Activated CD4-positive, alpha-beta memory T cell treated with anti-CD3 and anti-CD28 coated beads, Interleukin-2, amount 10 ng/mL, durations not matched to agents 7 days and 5 days (primary cell): ENCODE data around the gene PPP2R2B. TPM values are rescaled to one million over a fixed set of nuclear protein-coding genes. Genes with fewer than 3 reads are reported as not detected.
A peak's percentile ranks its signal among the peaks of the same experiment; 100 is the strongest.
"Not testable (repeated sequence)": the region's sequence is repeated elsewhere in the genome, so short reads cannot be mapped to it uniquely, and the experiment has no call there.

Experiments used
- CTCF ChIA-PET: fragments of 350-600 bp; sonication (Branson Sonifier 250); formaldehyde crosslinking; loops from one replicate; lab custom pipeline; 2021; ENCODE audit warnings: antibody characterized with exemption, inconsistent platforms; lab: Charles Lee
- POLR2A ChIA-PET: fragments of 350-600 bp; sonication (Branson Sonifier 250); formaldehyde crosslinking; loops from one replicate; lab custom pipeline; 2021; ENCODE audit warnings: antibody characterized with exemption; lab: Charles Lee
- DNase-seq: peaks from one replicate; pipeline ENCODE4 v3.0.0-alpha.2; 2020
- H3K27ac Mint-ChIP-seq: one replicate; pipeline ENCODE4 v1.8.0; 2021; ENCODE audit warnings: mild to moderate bottlenecking, mixed read lengths
- H3K27me3 Mint-ChIP-seq: one replicate; pipeline ENCODE4 v1.8.0; 2021; ENCODE audit warnings: mixed read lengths
- H3K36me3 Mint-ChIP-seq: one replicate; pipeline ENCODE4 v1.8.0; 2021; ENCODE audit warnings: low read depth, mixed read lengths
- H3K4me1 Mint-ChIP-seq: one replicate; pipeline ENCODE4 v1.8.0; 2021; ENCODE audit warnings: mixed read lengths
- H3K4me3 Mint-ChIP-seq: one replicate; pipeline ENCODE4 v1.8.0; 2021; ENCODE audit warnings: mild to moderate bottlenecking, mixed read lengths
- H3K9me3 Mint-ChIP-seq: one replicate; pipeline ENCODE4 v1.8.0; 2021; ENCODE audit warnings: mixed read lengths
- total RNA-seq, 2 experiments: library from RNA; stranded (reverse); gene quantifications; one replicate each; pipeline ENCODE4 v1.2.3, GENCODE V29; 2021

The PPP2R2B gene
- total RNA-seq, 2 experiments from 2014 or later = 2.7 to 3.1 TPM

DNA sequence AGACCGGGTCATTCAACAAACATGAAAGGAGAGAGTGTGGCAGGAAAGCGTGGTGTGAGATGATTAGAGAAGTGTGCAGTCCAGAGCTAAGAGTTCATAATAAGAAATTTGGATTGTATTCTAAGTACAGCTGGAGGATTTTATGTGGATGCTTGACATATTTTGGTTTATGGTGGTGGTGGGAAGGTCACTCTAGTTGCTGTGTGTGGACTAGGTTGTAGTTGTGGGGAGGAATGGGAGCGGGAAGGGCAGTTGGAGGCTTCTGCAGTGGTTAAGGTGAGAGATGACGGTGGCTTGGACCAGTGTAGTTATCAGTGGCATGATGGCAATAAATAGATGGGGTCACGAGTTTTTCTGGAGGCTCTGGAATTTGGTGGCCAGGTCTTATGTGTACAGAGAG, 316.8 kb downstream of the PPP2R2B start:
- peaks cover 2% of the 10 kb centered on the region for H3K27me3 Mint-ChIP-seq
- no peak overlapping the region for H3K27ac Mint-ChIP-seq
- H3K4me3 Mint-ChIP-seq = no peak overlapping the region
- no peaks in the 10 kb centered on the region for H3K36me3 Mint-ChIP-seq
- H3K9me3 Mint-ChIP-seq = no peaks in the 10 kb centered on the region
- ChIA-PET CTCF (interaction anchor here (1.4 to 1.9 kb wide), 2 partner anchors 404 to 627 kb away, joined by 3 to 10 read pairs; no protein-coding TSS in a partner anchor), POLR2A (no interaction called here)
- DNase-seq = no peak
- H3K4me1 Mint-ChIP-seq = peaks cover 3% of the 10 kb centered on the region

DNA sequence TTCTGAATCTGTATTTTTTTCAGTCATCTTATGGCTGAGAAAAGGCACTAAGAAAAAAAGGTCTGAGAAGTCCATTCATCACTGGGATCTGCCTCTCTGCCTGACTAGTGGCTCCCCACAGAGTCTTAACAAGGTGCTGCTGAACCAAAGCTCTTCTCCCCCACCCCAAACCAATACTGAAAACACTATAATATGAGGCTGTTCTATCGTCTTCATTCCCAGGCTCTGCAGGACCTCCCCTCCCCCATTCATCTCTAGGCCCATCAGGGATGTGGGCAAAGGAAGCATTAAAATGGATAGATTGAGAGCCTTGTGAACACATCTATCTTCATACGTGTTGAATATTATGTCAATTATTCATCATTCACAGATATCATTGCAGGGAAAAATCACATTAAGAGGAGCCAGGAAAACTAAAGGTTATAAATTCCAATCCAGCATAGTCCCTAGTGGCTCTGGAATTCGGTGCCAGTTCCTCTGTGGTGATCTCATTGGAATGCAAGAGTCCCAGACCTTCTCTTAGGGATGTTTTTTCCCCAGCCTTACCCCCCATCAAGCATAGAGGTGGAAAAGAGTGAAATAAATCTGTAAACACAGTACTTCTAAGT, 318.2 kb downstream of the PPP2R2B start:
- Mint-ChIP-seq H3K4me3 (no peak overlapping the region), H3K4me1 (no peaks in the 10 kb centered on the region), H3K36me3 (no peaks in the 10 kb centered on the region), H3K27ac (no peak overlapping the region), H3K27me3 (peaks cover 2% of the 10 kb centered on the region), H3K9me3 (no peaks in the 10 kb centered on the region)
- POLR2A ChIA-PET = interaction anchor here (0.7 kb wide), 1 partner anchor 21 kb away, joined by 3 read pairs; no protein-coding TSS in a partner anchor
- DNase-seq = no peak
- CTCF ChIA-PET = no interaction called here

DNA sequence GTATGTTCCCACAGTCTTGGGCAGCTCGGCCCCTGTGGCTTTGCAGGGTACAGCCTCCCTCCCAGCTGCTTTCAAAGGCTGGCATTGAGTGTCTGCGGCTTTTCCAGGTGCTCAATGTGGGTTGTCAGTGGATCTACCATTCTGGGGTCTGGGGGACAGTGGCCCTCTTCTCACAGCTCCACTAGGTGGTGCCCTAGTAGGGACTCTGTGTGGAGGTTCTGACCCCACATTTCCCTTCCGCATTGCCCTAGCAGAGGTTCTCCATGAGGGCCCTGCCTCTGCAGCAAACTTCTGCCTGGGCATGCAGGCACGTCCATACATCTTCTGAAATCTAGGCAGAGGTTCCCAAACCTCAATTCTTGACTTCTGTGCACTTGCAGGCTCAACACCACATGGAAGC, 321.7 kb downstream of the PPP2R2B start:
- DNase-seq, H3K4me3 Mint-ChIP-seq, H3K36me3 Mint-ChIP-seq, H3K9me3 Mint-ChIP-seq, H3K27me3 Mint-ChIP-seq, H3K27ac Mint-ChIP-seq, H3K4me1 Mint-ChIP-seq, POLR2A ChIA-PET: not testable (repeated sequence)
- CTCF ChIA-PET = interaction anchor here (1.4 kb wide), 1 partner anchor 16 kb away, joined by 3 read pairs; no protein-coding TSS in a partner anchor

DNA sequence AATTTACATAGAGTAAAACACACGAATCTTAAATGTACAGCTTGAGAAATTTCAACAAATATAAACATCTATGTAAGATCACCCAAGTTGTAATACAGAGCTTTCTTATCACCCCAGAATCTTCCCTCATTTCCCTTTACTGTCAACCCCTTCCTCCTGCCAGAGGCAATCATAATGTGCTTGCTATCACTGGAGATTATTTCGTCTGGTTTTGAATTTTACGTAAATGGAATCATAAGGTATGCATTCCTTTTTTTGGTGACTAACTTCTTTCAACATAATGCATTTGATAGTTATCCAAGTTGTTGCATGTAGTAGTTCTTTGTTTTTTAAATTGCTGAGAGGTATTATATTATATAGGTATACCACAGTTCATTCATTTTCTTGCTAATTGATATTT, 325.1 kb downstream of the PPP2R2B start:
- ChIA-PET CTCF (interaction anchor here (1.2 to 2.1 kb wide), 4 partner anchors 11 to 412 kb away, joined by 3 to 7 read pairs (median 5); no protein-coding TSS in a partner anchor), POLR2A (no interaction called here)
- no peak overlapping the region for H3K27ac Mint-ChIP-seq
- H3K9me3 Mint-ChIP-seq = no peaks in the 10 kb centered on the region
- no peaks in the 10 kb centered on the region for H3K4me1 Mint-ChIP-seq
- peaks cover 6% of the 10 kb centered on the region for H3K27me3 Mint-ChIP-seq
- no peak overlapping the region for H3K4me3 Mint-ChIP-seq
- DNase-seq = no peak
- H3K36me3 Mint-ChIP-seq = no peaks in the 10 kb centered on the region

DNA sequence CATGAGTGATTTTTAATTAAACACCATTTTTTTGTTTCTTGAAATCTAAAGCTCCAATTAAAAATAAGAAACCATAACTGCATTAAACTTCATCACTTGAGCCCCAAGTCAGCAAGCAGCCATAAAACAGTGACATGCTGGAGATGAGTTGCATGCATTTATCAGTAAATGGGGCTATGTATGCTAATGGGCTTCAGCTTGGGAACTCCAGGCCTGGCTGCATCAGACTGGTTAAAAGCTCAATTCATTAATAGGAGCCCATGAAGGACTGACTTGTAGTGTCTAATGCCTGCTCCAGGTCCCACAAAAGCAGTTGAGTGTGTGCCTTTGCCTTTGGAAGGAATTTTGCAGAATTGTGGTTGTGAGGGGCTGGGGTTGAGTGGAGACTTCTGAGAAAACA, 328.9 kb downstream of the PPP2R2B start:
- Mint-ChIP-seq H3K9me3 (no peaks in the 10 kb centered on the region), H3K4me1 (no peaks in the 10 kb centered on the region), H3K27me3 (peaks cover 4% of the 10 kb centered on the region), H3K4me3 (no peak overlapping the region), H3K36me3 (no peaks in the 10 kb centered on the region), H3K27ac (no peak overlapping the region)
- ChIA-PET CTCF (interaction anchor here (1.5 to 2.2 kb wide), 2 partner anchors 16 to 416 kb away, joined by 3 to 10 read pairs; no protein-coding TSS in a partner anchor), POLR2A (no interaction called here)
- DNase-seq = no peak

DNA sequence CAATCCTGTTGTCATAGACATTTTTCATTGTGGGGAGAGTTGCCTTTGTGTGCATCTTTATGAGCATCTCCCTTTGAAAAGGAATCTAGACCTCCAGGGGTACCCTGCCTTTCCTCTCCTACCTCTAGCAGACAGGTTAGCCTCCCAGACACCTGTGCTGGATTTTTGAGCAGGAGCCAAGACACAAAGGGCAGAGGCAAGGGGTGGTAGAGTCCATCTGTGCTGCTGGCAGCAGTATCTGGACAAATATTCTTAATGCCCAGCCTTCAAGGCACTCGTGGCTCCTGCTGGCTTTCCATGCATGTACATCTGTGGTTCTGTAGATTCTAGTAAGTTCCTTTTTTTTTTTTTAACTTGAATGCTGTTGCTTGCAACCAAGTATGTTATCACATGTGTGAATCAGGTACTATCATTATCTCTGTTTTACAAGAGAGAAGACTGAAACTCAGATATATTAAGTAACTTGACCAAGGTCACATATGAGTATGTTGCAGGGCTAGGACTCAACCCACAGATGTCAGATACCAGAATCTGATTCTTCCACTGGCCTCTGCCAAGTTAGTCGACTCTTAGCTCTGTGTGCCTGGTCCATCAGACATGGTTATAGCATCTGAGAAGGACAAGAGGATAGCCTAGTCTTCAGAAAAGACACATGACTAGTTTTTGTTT, 329.6 kb downstream of the PPP2R2B start:
- H3K9me3 Mint-ChIP-seq = no peaks in the 10 kb centered on the region
- H3K27ac Mint-ChIP-seq = no peak overlapping the region
- ChIA-PET POLR2A (no interaction called here), CTCF (interaction anchor here (1.5 to 2.2 kb wide), 2 partner anchors 17 to 417 kb away, joined by 3 to 10 read pairs; no protein-coding TSS in a partner anchor)
- H3K4me1 Mint-ChIP-seq = no peaks in the 10 kb centered on the region
- H3K4me3 Mint-ChIP-seq = no peak overlapping the region
- H3K36me3 Mint-ChIP-seq = no peaks in the 10 kb centered on the region
- H3K27me3 Mint-ChIP-seq = peaks cover 4% of the 10 kb centered on the region
- DNase-seq = no peak

DNA sequence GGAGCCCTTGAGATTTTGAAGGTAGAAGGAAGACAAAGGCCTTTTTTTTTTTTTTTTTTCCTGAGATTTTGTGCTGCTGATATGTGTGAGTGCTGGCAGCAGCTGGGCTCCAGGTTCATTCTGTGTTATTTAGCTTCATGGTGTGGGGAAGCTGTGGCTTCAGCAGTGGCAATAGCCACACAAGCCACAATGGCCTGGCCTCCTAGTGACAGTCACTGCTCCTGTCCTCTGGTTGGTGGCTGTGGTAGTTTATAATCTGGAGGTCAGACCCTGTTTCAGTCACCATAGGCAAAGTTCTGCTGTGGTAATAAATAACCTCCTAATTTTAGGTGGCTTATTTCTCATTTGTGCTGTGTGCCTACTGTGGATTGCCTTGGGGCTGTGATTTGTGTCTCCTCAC, 334.3 kb downstream of the PPP2R2B start:
- CTCF ChIA-PET = interaction anchor here (1.9 kb wide), 1 partner anchor 421 kb away, joined by 5 read pairs; no protein-coding TSS in a partner anchor
- POLR2A ChIA-PET = no interaction called here
- Mint-ChIP-seq H3K27ac (no peak overlapping the region), H3K36me3 (no peaks in the 10 kb centered on the region), H3K9me3 (no peaks in the 10 kb centered on the region), H3K4me3 (no peak overlapping the region), H3K4me1 (no peaks in the 10 kb centered on the region), H3K27me3 (peaks cover 5% of the 10 kb centered on the region)
- DNase-seq = no peak

DNA sequence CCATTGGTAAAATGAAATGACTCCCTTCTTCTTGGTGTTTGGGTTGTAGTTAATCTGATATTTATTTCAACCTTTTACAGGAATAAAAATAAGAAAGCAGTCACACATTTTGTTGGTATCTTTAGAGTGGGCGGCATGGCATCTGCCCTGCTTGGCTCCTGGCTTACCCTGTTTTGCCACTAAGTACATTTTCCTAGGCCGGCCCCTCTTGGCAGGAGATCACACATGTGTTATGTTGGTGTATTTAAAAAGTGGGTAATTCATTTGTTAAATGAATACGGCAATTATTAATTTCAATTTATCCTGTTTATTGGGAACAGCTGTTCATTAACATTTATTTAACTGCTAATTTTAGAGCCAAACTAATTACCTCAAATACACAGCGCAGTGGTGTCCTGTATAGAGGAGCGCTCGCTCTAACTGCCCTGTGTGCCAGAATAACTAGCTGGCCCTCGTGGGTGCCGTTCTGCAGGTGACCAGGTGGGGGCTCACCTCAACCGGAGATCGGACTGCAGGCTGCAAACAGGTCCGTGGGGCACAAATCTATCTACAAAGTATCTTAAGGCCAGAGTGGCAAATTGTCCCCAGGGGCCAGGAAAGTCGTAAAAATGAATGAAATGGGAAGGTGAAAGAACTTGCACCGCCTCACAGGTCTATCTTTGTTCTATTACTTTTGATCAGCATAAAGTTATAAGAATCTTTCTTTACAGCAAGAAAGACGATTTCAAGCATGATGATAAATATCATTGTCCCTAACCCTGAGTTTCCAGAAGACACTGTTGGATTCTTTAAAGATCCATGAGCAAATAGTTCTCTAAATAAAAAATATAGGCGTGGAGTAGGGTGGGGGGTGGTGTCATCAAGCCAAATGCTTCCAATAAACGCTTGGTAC, 336.4 kb downstream of the PPP2R2B start:
- ChIA-PET CTCF (interaction anchor here (0.6 to 6.1 kb wide), 16 partner anchors 9 to 654 kb away, joined by 3 to 63 read pairs (median 4); no protein-coding TSS in a partner anchor), POLR2A (no interaction called here)
- peak; percentile 71 for DNase-seq
- H3K36me3 Mint-ChIP-seq = no peaks in the 10 kb centered on the region
- no peaks in the 10 kb centered on the region for H3K4me1 Mint-ChIP-seq
- H3K27ac Mint-ChIP-seq = no peak overlapping the region
- peaks cover 2% of the 10 kb centered on the region for H3K27me3 Mint-ChIP-seq
- H3K9me3 Mint-ChIP-seq = no peaks in the 10 kb centered on the region
- H3K4me3 Mint-ChIP-seq = no peak overlapping the region

DNA sequence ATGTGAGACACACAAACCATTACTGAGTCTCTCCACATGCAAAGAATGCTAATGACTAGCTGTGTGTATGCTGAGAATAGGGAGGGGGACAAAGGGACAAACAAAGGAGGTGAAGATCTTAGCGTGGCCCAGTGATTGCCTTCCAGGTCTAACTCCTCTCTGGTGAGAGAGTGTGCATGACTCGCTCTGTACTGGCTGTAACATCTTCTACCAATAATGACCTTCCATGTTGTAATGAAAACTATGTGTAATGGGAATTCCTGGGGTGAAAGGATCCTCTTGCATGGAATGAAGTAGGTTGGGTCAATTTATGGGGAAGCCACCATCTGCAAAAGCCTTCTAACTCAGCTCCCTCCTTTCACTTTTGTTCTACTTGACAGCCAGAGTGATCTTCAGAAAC, 338.1 kb downstream of the PPP2R2B start:
- no peaks in the 10 kb centered on the region for H3K9me3 Mint-ChIP-seq
- H3K4me1 Mint-ChIP-seq = no peaks in the 10 kb centered on the region
- no peak overlapping the region for H3K4me3 Mint-ChIP-seq
- DNase-seq = no peak
- H3K27me3 Mint-ChIP-seq = peaks cover 2% of the 10 kb centered on the region
- no peaks in the 10 kb centered on the region for H3K36me3 Mint-ChIP-seq
- H3K27ac Mint-ChIP-seq = no peak overlapping the region
- POLR2A ChIA-PET = no interaction called here
- CTCF ChIA-PET = interaction anchor here (0.7 to 6.1 kb wide), 3 partner anchors 128 to 648 kb away, joined by 3 to 63 read pairs (median 49); no protein-coding TSS in a partner anchor

DNA sequence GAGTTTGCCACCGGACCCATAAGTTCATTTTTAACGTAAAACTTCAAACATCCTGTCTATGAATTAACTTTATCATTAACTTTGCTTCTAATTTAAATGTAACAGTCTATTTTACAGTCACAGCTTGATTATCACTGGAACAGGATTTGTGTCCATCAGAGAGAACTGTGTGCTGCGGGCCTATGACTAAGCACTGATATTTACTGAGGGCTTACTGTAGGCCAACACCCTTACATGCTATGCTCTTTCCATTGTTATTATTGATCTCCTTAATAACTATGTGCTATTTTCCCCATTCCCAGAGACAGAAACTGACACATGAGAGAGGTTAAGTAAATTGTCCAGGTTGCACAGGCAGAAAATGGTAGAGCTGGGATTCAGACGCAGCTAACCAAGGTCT, 338.6 kb downstream of the PPP2R2B start:
- H3K4me1 Mint-ChIP-seq = no peaks in the 10 kb centered on the region
- peaks cover 2% of the 10 kb centered on the region for H3K27me3 Mint-ChIP-seq
- no peak for DNase-seq
- H3K4me3 Mint-ChIP-seq = no peak overlapping the region
- POLR2A ChIA-PET = interaction anchor here (0.6 kb wide), 1 partner anchor 20 kb away, joined by 3 read pairs; no protein-coding TSS in a partner anchor
- no peaks in the 10 kb centered on the region for H3K9me3 Mint-ChIP-seq
- no peaks in the 10 kb centered on the region for H3K36me3 Mint-ChIP-seq
- CTCF ChIA-PET = interaction anchor here (0.7 to 6.1 kb wide), 3 partner anchors 128 to 648 kb away, joined by 3 to 63 read pairs (median 49); no protein-coding TSS in a partner anchor
- no peak overlapping the region for H3K27ac Mint-ChIP-seq

DNA sequence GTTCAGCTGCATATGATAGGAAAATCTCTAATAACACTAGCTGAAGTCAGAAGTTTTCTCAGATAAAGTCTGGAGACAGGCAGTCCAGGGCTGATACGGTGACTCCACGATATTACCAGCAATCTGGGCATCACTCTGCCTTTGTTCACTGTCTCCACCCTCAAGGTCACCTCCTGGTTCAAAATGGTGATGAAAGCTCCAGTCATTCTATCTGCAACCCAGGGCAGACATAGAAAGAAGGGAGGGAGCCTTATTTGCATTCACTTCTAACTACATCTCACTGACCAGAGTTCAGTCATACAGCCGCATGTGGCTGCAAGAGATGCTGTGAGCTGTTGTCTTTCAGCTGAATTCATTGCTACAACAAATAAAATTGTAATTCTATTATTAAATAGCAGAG, 340.1 kb downstream of the PPP2R2B start:
- DNase-seq = no peak
- Mint-ChIP-seq H3K27me3 (peaks cover 2% of the 10 kb centered on the region), H3K9me3 (no peaks in the 10 kb centered on the region), H3K36me3 (no peaks in the 10 kb centered on the region), H3K27ac (no peak overlapping the region), H3K4me1 (peaks cover under 1% of the 10 kb centered on the region), H3K4me3 (no peak overlapping the region)
- ChIA-PET POLR2A (no interaction called here), CTCF (interaction anchor here (0.7 to 6.1 kb wide), 5 partner anchors 9 to 650 kb away, joined by 3 to 49 read pairs (median 3); partner anchors contain the start of gene TCERG1)

DNA sequence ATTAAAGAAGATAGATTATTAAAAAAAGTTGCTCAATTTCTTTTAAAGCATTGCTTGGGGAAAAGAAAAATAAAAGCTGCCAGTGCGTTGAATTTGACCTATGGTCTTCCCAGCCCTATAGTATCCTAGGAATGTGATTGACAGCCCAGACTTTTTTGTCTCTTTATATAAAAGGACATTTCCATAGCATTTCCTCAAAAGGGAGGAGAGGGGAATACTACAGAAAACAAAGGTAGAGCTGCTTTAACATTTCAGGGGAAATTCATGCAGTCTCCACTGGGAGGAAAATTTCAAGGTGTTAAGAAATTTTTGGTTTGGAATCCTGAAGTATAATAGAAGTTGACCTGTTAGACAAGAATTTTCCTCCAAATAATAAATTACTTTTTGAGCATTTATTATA, 344.7 kb downstream of the PPP2R2B start:
- Mint-ChIP-seq H3K9me3 (no peaks in the 10 kb centered on the region), H3K4me3 (no peak overlapping the region), H3K36me3 (no peaks in the 10 kb centered on the region), H3K4me1 (peaks cover 11% of the 10 kb centered on the region), H3K27me3 (no peaks in the 10 kb centered on the region), H3K27ac (no peak overlapping the region)
- ChIA-PET CTCF (interaction anchor here (0.5 to 3.7 kb wide), 24 partner anchors 8 to 659 kb away, joined by 3 to 32 read pairs (median 3); partner anchors contain the start of gene PPP2R2B), POLR2A (interaction anchor here (1.0 kb wide), 1 partner anchor 13 kb away, joined by 6 read pairs; no protein-coding TSS in a partner anchor)
- DNase-seq = no peak
